GM19372 (cell line): ENCODE data around the gene HS6ST3.

Source experiments
- ATAC-seq: cut with Tn5 transposase; IDR thresholded peaks from one replicate; pipeline ENCODE4 v1.9.1; 2021; ENCODE audit warnings: mild to moderate bottlenecking, low read depth, moderate library complexity; ENCODE audit not compliant: unreplicated experiment

The HS6ST3 gene

DNA sequence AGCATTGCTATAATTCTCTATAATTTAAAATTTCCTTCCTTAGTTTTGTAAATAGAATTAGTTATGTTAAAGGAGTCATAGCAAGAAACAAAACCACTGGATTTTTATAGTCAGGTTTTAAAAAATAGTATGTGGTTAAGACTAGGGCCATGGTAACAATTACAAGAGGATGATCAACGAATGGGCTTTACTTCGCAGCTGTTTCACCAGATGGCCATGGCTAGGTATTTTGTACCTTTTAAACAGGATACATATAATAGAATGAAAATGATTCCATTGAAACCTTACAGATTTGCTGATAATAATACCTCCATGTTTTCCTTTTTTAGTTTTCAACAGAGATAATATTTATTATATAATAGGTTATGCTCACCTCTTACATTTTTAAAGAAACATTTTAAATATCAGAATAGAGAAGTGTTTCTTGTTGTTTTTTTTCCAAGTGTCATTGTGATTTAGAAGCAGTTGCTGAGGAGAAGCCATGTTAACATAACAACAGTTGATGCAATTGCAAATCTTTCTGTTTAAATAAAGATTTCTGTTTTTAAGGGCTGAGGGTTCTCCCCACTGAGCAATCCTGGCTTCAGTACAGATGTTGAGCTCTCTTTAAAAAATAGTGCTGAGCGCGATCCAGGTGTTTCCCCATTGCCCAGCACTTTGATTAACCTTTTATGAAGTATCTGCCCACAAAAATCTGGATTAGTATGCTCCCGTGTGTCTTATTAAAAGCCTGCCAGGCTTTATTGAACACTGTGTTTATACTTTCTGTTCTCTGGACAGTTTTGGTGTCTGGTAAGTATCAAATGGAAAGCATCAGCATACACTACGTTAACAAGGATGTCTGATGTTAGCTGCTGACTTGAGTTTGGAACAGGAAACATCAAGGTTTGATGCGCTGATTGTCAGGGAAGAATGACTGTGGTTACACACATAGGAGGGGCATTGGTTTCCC is 205.3 kb downstream of the HS6ST3 start:
- ATAC-seq = no peak

DNA sequence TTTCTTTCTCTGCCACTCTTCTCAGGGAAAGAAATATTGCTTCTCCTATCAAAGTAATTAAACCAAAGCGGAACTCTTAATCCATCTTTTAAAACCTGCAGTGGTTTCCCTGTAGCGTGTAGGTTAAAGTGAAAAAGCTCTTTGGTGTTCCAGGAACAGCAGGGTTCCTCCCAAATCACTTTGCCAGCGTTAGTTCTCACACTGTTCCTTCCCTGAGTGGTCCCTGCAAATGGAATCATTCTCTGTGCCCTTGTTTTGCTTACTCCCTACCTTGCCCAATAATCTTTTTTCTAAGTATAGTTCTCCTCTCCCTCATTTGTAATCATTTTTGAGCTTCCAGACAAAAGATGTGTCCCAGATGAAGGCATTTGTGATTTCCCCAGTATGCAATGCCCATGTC is 207.5 kb downstream of the HS6ST3 start:
- ATAC-seq = no peak

DNA sequence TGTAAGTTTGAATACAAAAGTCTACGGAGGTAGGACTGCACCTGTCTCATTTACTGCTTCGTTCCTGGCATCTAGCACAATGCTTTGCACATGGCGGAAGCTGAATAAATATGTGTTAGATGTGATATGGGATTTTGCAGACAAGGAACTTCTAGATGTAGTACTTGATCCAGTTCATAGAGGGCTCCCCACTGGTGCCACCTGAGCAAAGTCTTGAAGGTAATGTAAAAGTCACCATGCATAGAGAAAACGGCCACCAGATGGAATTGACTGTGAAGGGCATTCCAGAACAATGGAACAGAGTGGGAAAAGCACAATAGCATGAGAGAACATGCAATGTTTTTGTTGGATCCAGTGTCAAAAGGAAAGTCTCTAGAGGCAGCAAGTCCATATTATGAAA is 209.3 kb downstream of the HS6ST3 start:
- no peak for ATAC-seq

DNA sequence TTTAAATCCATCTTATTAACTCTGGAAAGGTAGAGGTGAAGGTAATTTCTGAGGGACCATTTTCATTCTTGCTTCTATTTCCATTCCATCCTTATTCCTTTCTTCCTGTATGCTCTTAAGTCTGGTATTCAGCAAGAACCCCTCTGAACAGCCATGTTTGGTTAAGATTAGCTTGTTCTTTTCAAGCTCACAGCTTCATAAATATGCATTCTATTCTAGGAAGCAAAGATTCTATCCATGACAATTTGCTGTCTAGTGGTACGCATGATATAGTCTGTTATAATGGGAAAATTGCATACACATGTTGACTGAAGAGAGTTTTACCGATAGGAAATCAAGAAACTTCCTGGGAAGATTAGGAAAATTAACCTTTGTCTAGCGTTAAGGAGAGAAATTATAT is 218.7 kb downstream of the HS6ST3 start:
- no peak for ATAC-seq

DNA sequence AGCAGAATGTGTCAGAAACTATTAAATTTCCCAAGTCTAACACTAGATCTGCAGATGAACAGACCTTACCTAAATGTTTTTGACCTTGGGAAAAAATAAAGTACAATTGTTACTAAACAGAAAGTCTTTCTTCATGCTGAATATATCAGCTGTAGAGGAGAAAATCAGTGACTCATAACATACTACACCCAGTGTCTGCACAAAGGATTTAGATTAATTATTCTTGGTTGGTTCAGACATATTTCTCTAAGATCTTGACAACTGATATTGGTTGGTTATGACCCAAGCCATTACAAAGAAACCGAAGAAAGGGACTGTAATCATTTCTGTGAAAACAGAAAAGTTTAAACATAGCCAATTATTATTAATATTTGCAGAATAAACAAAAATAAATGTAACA is 225.1 kb downstream of the HS6ST3 start:
- ATAC-seq = no peak

DNA sequence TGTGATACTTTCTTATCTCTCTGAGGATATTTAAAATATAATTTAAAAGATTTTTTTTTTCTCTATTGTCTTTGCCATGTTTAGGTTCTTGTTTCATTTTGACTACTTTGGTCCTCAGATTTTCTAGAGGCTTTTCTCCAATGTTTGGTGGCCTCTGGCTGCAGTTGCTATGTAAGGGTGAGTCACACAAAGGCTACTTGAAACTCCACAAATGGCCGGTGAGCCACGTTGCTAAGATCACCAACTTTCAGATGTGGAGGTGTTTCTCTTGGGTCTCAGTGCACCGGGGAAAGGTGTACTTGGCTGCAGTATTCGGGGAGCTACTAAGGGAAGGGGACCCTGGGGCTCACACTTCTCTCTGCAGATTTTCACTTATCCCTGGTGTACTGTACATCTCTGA is 248.1 kb downstream of the HS6ST3 start:
- ATAC-seq = no peak

DNA sequence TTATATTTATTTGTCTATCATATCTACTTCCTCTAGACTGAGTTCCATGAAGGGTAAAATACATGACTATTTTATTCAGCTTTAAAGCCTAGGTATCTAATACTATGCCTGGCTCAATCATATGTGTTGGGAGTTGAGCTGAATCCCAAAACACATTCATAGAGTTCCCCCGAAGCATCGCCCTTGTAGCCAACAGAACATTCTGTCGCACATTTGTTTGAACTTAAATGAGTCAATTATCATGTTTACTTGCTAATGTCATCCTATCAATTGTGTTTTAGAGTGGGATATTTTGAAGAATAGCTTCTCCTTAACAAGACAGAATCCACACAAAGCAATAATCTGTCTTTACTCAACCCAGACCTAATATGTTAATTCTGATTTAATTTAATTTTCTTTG is 252.4 kb downstream of the HS6ST3 start:
- no peak for ATAC-seq

DNA sequence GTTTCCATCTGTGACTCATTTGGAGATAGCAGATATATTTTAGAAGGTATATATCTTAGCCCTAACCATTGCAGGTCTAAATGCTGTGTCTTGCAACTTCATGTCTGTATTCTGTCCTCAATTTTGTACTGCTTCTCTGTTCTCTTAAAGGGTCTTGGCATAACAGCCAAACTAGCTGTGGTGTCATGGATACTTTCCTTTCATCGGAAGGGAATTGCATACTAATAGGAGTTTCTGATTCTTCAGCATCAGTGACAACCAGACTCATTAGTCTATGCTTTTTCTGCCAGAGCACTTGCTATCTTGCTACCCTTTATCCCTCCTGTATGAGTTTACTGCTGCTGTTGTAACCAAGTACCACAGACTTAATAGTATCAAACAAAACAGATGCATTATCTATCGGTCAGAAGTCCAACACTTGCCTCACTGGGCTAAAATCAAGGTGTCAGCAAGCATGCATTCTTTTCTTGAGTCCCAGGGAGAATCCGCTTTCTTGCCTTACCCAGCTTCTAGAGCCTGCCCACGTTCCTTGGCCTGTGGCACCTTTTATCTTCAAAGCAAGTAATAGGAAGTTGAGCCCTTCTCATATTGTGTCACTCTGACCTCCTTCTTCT is 253.1 kb downstream of the HS6ST3 start:
- ATAC-seq = no peak

DNA sequence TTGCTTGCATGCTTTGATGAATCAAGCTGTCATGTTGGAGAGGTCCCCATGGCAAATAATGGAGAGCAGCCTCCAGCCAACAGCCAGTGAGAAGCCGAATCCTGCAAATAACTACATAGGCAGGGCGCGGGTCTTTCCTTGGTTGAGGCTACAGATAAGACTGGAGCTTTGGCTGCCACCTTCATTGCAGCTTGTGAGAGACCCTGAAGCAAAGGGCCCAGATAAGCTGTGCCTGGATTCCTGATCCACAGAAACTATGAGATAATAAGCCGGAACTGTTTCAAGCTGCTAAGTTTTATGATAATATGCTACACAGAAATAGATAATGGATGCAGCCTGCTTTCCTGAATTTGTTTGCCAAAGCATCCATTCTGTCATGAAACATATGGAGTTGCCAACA is 257.0 kb downstream of the HS6ST3 start:
- ATAC-seq = no peak

DNA sequence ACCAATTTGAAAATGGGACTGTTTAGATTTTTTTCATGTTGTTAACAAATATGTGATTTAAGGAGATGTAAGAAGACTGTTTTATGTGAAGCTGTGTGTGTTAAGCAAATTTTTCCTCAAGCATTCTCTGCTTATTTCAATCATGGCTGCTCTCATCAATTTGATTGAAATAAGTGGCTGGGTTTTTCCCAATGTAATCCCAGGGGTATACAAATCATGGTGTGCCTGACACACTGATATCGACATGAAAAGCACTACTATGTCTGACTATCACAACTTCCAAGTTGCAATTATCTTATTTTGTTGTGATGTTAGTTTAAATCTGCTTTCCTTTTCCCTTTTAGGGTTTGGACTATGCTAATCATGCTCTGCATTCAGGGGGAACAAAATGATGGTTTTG is 283.7 kb downstream of the HS6ST3 start:
- no peak for ATAC-seq

DNA sequence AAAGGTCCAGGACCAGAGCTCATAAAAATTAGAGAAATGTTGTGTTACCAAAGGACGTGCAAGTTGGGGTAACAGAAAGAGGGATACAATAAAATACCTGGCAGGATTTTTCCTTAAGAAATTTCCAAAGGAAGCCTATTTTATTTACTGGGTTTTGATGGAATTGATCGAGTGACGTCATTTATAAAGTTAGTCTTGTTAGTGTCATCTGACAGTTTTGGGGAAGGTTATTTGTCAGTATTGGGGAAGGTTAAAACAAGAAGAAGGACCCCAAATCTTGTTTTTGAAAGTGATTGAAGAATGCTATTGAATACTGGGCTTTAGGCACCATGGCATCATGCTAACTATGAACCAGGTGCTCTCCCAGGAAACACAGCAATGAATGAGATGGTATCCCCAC is 287.9 kb downstream of the HS6ST3 start:
- ATAC-seq = no peak

DNA sequence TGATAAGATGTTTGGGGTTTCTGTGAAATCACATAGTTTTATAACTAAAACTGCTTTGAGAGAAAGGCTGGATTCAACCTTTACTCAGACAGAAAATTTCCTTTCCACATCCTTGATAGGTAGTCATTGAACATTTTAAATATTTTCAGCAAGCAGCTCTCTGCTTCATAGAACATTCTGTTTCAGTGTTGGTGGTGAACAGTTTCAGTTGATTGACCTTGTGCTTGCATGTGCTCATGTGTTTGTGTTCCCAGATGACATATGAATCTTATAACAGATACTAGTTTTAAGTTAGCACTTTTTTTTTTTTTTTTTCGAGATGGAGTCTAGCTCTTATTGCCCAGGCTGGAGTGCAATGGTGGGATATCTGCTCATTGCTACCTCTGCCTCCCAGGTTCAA is 290.1 kb downstream of the HS6ST3 start:
- no peak for ATAC-seq

DNA sequence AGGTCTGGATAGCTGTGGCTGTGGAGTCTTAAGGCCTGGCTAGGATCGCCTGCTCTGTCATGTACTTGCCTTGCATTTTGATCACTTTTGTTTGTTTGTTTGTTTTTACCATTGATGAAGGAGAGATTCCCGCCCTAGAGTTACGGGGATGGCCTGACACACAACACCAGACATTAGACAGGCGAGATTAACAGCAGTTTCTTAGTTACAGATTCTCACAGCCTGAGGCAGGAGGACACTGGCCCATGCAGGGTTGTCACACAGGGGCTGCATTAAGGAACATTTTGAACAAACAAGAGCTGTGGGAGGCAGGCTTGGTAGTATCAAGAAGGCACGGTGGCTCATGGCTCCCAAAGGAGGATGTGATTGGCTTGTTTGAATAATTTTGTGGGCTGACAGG is 291.8 kb downstream of the HS6ST3 start:
- ATAC-seq = no peak

DNA sequence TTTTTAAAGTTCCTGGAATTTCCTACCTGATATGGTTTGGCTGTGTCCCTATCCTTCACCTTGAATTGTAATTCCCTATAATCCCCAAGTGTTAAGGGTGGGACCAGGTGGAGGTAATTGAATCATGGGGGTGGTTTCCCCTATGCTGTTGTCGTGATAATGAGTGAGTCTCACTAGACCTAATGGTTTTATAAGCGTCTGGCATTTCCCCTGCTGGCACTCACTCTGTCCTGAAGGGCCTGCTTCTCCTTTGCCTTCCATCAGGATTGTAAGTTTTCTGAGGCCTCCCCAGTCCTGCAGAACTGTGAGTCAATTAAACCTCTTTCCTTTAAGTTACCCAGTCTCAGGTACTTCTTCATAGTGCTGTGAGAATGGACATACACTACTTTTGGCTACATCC is 298.7 kb downstream of the HS6ST3 start:
- ATAC-seq = no peak

DNA sequence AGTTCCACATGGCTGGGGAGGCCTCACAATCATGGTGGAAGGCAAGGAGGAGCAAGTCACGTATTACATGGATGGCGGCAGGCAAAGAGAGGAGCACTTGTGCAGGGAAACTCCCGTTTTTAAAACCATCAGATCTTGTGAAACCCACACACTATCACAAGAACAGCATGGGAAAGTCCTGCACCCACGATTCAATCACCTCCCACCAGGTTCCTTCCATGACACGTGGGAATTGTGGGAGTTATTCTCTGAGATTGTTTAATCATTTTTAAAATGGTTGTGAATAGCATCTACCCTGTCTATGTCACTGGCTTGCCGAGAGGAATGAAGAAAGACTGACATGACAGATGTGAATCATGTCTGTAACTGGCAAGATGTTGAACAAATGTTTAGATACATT is 301.7 kb downstream of the HS6ST3 start:
- no peak for ATAC-seq

DNA sequence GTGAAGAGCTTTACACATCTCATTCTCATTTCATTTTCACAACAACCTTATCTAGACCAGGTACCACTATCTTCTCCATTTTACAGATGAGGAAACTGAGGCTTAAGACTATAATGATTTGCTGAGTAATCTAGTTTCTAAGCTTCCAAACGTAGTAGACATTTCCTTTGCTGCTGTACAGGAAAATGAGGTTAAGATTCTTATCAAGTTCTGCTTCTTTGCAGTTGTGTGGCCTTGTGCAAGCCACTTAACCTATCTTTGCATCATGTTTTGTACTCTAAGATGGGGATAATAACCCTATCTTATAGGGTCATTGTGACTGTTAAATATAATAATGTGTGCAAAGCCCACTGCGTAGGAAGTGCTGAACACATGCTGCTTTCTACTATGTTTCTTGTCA is 307.9 kb downstream of the HS6ST3 start:
- no peak for ATAC-seq

DNA sequence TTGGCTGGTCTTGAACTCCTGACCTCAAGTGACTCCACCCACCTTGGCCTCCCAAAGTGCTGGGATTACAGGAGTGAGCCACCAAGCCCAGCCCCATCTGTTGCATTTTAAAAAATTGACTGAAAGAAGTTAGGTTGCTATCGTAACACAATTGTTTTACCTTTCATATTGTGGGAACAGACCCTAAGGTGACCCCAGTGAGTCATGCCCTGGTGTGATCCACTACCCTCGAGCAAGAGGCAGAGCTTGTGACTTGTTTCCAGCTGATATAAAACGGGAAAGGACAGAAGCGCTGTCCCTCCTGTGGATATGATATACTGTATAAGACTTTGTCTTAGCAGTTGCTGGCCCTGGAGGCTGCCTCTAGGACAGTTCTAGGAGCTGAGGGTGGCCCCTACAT is 308.6 kb downstream of the HS6ST3 start:
- ATAC-seq = no peak

DNA sequence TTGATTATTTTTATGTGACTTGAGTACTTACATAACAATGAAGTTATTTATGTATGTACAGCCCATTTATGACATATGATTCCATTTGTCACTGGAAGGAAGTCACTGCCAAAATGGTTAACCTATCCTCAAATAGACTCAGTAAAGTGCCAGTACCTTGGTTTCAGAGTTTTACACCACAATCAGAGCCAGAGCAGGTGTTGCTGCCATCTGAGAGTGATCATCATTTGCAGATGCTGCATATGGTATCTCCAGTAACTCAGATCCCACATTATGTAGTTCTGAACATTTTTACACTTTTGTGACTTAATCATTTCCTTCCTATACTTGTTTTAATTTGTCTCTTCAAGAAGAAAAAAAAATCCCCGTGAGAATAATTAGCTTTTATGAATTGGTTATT is 313.3 kb downstream of the HS6ST3 start:
- ATAC-seq = no peak

DNA sequence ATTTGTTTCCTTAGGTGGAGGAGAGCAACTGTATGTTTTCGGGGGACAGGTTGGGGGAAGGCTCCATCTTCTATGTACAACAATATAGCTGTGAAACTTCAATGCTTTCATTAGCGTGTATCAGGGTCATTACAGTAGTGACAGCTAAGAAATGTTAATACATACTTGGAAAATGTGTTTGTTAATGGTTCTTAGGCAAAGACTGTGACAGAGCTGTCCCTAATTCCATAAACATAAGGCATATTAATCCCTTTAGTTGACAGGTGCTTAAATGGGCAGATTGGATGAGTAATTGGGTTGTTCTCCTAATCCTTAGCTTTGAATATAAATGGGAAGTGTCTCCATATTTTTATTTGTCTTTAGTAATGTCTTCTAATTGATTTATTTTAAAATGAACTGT is 313.7 kb downstream of the HS6ST3 start:
- ATAC-seq = no peak

DNA sequence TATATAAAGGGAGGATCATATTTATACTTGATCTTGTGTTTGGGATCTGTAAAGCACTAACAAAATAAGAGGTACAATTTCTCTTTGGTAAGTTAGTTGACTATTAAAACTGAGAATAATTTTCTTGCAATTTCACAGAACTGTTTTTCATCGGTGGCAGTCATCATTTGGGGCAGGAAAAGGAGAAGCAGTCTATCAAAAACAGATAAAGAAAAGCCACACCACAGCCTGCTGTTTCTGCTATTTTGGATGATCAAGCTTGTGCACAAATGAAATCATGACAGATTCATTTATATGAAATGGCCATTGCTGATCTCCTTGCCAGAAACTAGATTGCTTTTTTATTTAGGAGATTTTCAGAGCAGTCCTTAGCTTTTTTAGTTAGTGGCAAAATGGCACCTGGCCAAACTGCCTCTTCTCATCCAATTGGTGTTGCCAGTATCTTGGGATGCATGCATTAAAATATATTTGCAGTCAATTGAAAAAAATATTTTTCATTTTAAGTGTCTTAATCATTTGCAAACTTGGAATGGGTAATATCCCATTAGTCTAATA is 326.0 kb downstream of the HS6ST3 start:
- no peak for ATAC-seq

DNA sequence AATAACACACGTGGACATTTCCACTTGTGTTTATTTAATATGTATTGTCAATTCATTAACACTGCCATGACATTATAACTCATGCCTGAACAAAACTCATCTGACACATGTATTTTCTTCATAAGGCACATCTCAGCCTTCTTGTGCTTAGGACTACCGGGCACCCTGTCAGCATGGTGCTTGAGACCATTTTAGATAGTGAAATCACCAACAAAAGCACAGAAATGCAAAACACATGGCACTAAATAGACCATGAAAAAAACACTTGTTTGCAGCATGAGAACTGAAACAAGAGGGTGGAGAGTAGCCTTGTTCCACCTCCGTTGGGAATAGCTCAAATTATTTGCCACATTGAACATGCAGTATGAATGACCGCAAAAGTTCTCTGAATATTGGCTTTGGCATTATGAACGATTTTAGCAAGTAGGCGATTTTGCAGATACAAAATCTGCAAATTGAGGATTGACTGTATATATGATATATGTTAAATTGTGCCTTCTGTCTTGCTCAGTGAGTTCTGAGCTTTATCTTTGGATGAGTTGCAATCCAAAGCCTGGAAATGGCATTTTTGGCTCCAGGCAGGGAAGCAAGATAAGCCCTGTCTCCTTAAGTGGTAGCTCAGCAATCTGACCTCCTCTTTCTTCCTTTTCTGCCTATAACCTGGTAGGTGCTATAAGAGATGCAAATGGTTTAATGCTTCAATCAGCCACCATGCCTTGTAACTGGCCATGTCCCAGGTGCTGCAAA is 328.2 kb downstream of the HS6ST3 start:
- ATAC-seq = no peak
